NCI-H187 (cell line): ENCODE results near the gene ESRRA.
"Not testable (repeated sequence)": the region's sequence is repeated elsewhere in the genome, so short reads cannot be mapped to it uniquely, and the experiment has no call there.

ENCODE experiments used
- DNase-seq, 2 experiments: peaks; one replicate each; lab custom pipeline; 2025; lab: John Stamatoyannopoulos, UW

The ESRRA gene

GRCh38 chr11:64292460-64293254 is 12.7 kb upstream of the ESRRA start:
- no peak for DNase-seq

- no peak for DNase-seq
Measured at GRCh38 chr11:64294774-64295173, 10.6 kb upstream of the ESRRA start.

GRCh38 chr11:64295760-64296159 is 9.6 kb upstream of the ESRRA start:
- no peak for DNase-seq

- DNase-seq, result no peak
Measured at GRCh38 chr11:64296236-64296635, 9.1 kb upstream of the ESRRA start.

- DNase-seq, result no peak
Measured at GRCh38 chr11:64296830-64297698, 8.3 kb upstream of the ESRRA start.

- DNase-seq, result no peak
Measured at GRCh38 chr11:64297699-64298358, 7.5 kb upstream of the ESRRA start.

- no peak for DNase-seq
Measured at GRCh38 chr11:64298966-64299846, 6.1 kb upstream of the ESRRA start.

- no peak for DNase-seq
Measured at GRCh38 chr11:64299847-64300648, 5.3 kb upstream of the ESRRA start, which contains the start of gene CATSPERZ. TSS of gene CATSPERZ (plus strand) at chr11:64300358. CDS start at chr11:64300411, 53 bp downstream.

- DNase-seq, result no peak
Measured at GRCh38 chr11:64303109-64304031, 2.0 kb upstream of the ESRRA start.

- DNase-seq, result no peak
Measured at GRCh38 chr11:64304032-64304315, 1.4 kb upstream of the ESRRA start.

GRCh38 chr11:64304316-64305072 is 830 bp upstream of the ESRRA start:
- DNase-seq, result peak; percentile 85 to 94

GRCh38 chr11:64305691-64306562 is 603 bp downstream of the ESRRA start:
- DNase-seq, result no peak

GRCh38 chr11:64306563-64306875 is 1.2 kb downstream of the ESRRA start:
- DNase-seq, result no peak

- DNase-seq, result no peak
Measured at GRCh38 chr11:64306876-64307622, 1.7 kb downstream of the ESRRA start.

GRCh38 chr11:64307795-64308194 is 2.5 kb downstream of the ESRRA start:
- DNase-seq, result not testable (repeated sequence)

- no peak for DNase-seq
Measured at GRCh38 chr11:64312947-64313346, 7.6 kb downstream of the ESRRA start.

- DNase-seq, result no peak
Measured at GRCh38 chr11:64313491-64314145, 8.3 kb downstream of the ESRRA start.
